Omental fat pad (tissue), 4 donors: ENCODE measurements around the gene ITSN1. TPM values are rescaled to one million over a fixed set of nuclear protein-coding genes. Genes with fewer than 3 reads are reported as not detected.

ENCODE experiments used
- ATAC-seq: fragments of 150-250 bp; one replicate; pipeline ENCODE4 v1.9.1; 2016; ENCODE audit warnings: mild to moderate bottlenecking, moderate library complexity; ENCODE audit not compliant: low FRiP score
- DNase-seq: peaks from one replicate; pipeline ENCODE4 v3.0.0-alpha.2; 2019; ENCODE audit warnings: low spot score
- CTCF ChIP-seq, 3 donors: fragments of 450-650 bp; IDR thresholded peaks; one replicate each; pipeline ENCODE4 v1.5.1; 2016 to 2017; ENCODE audit warnings: antibody characterized with exemption in 3 of 3, mild to moderate bottlenecking in 3 of 3, moderate library complexity in 2 of 3
- total RNA-seq, 4 donors: library from RNA; depleted of rRNA; stranded (reverse); fragments of >200 nt; gene quantifications; one replicate each; pipeline ENCODE4 v1.1.0, GENCODE V29; 2016

Gene ITSN1
- total RNA-seq, 4 donors from 2014 or later = 71.4 to 248 (median 151) TPM

GRCh38 chr21:33872881-33873515 is 230.7 kb downstream of the ITSN1 start:
- DNase-seq (no peak), ATAC-seq (no peak)
- no peak for TF ChIP-seq CTCF (IDR thresholded peaks at IDR 0.05)

- TF ChIP-seq CTCF (IDR thresholded peaks at IDR 0.05) = no peak
- ATAC-seq (peak; percentile 23), DNase-seq (no peak)
Observed at GRCh38 chr21:33874161-33874560, 231.9 kb downstream of the ITSN1 start.

- ATAC-seq = no peak
Observed at GRCh38 chr21:33875026-33875695, 232.9 kb downstream of the ITSN1 start.

GRCh38 chr21:33878824-33879223 is 236.5 kb downstream of the ITSN1 start:
- no peak for TF ChIP-seq CTCF (IDR thresholded peaks at IDR 0.05)
- no peak for DNase-seq
- ATAC-seq = no peak

More at GRCh38 chr21:33875026-33875695, 232.9 kb downstream of the ITSN1 start:
- DNase-seq = no peak
- no peak for TF ChIP-seq CTCF (IDR thresholded peaks at IDR 0.05)

- ATAC-seq = no peak
- no peak for TF ChIP-seq CTCF (IDR thresholded peaks at IDR 0.05)
- DNase-seq = no peak
Observed at GRCh38 chr21:33880626-33881025, 238.3 kb downstream of the ITSN1 start.

- no peak for TF ChIP-seq CTCF (IDR thresholded peaks at IDR 0.05)
- no peak for ATAC-seq
- DNase-seq = no peak
Observed at GRCh38 chr21:33881689-33882440, 239.6 kb downstream of the ITSN1 start.
